K562 (cell line): ENCODE measurements around the gene CEP57. TPM values are rescaled to one million over a fixed set of nuclear protein-coding genes. Genes with fewer than 3 reads are reported as not detected.

Experiments used
- ATAC-seq: fragments of 200-7000 bp; cut with Tn5 transposase; 3 replicates; pipeline ENCODE4 v1.9.1; 2020; ENCODE audit warnings: moderate library complexity
- BruUV-seq: library from RNA; stranded (reverse); fragments of 400-500 nt; replicated peaks from 2 replicates; lab custom pipeline; 2021; lab: Mats Ljungman, UMichigan
- CTCF ChIA-PET: fragments of 300-600 bp; formaldehyde crosslinking; extraction: SDS; loops from one replicate; lab custom pipeline; 2021; ENCODE audit warnings: low intra/inter-chr PET ratio; lab: Yijun Ruan, JAX
- POLR2A ChIA-PET: fragments of 300-600, 350-650 bp; sonication (Branson Sonifier 250); formaldehyde crosslinking; extraction: SDS; loops from one replicate; lab custom pipeline; 2021; ENCODE audit warnings: antibody characterized with exemption, inconsistent platforms; lab: Yijun Ruan, JAX
- DNase-seq, 4 experiments: peaks; one replicate each; pipeline versions ENCODE4 v3.0.0 to v3.0.0-alpha.2; 2011 to 2018; ENCODE audit warnings: low spot score in 3 of 4, mixed read lengths in 3 of 4; ENCODE audit errors: extremely low read depth in 1 of 4
- FAIRE-seq: peaks from 2 replicates; lab custom pipeline; 2011; peaks lifted over from hg19 to GRCh38; lab: Jason Lieb, UNC
- H2AFZ ChIP-seq: 2 replicates; pipeline ENCODE4 v1.6.0; 2011; ENCODE audit warnings: low read depth, low read length, control low read depth, inconsistent platforms
- H3K27ac ChIP-seq: fragments of 200-600 bp; 3 replicates; pipeline ENCODE4 v1.8.0; 2011; ENCODE audit warnings: low read depth, mild to moderate bottlenecking, control low read depth, inconsistent platforms, low read length, moderate library complexity, mixed read lengths; ENCODE audit errors: extremely low read depth
- H3K27me3 ChIP-seq, 2 experiments: fragments of 300-600 bp in 1 of 2; 2 replicates in 1 of 2; 3 replicates in 1 of 2; pipeline versions ENCODE4 v1.6.0 to v1.8.0; 2011; ENCODE audit warnings: inconsistent platforms in 2 of 2, low read length in 2 of 2, mild to moderate bottlenecking in 1 of 2, mixed read lengths in 1 of 2, moderate library complexity in 1 of 2; ENCODE audit not compliant: control insufficient read depth in 2 of 2, insufficient read depth in 2 of 2
- H3K36me3 ChIP-seq: fragments of 300-600 bp; 3 replicates; pipeline ENCODE4 v1.8.0; 2011; ENCODE audit warnings: mild to moderate bottlenecking, low read length, inconsistent platforms; ENCODE audit not compliant: control insufficient read depth, insufficient read depth
- H3K4me1 ChIP-seq, 2 experiments: fragments of 200-600 bp in 1 of 2; replicated peaks in 1 of 2; 2 replicates in 1 of 2; 3 replicates in 1 of 2; pipeline versions ENCODE4 v1.5.1 to v1.8.0; 2011; ENCODE audit warnings: inconsistent platforms in 2 of 2, low read length in 2 of 2, mild to moderate bottlenecking in 1 of 2, mixed read lengths in 1 of 2, moderate library complexity in 1 of 2; ENCODE audit not compliant: control insufficient read depth in 2 of 2, insufficient read depth in 2 of 2
- H3K4me2 ChIP-seq: 2 replicates; pipeline ENCODE4 v1.6.1; 2011; ENCODE audit warnings: low read length, control low read depth, inconsistent platforms, mixed read lengths; ENCODE audit not compliant: insufficient read depth
- H3K4me3 ChIP-seq: fragments of 200-600 bp; sonication (generic), shearing (Covaris generic); 2 replicates; pipeline ENCODE4 v1.5.1; 2016; ENCODE audit warnings: control low read depth, inconsistent platforms
- H3K79me2 ChIP-seq: fragments of 200-600 bp; 3 replicates; pipeline ENCODE4 v1.8.0; 2011; ENCODE audit warnings: low read length, inconsistent platforms; ENCODE audit not compliant: control insufficient read depth, insufficient read depth
- H3K9ac ChIP-seq, 2 experiments: 2 replicates each; pipeline versions ENCODE4 v1.6.0 to v1.6.1; 2011; ENCODE audit warnings: low read depth in 2 of 2, low read length in 2 of 2, control low read depth in 1 of 2, inconsistent platforms in 1 of 2, mild to moderate bottlenecking in 1 of 2, mixed read lengths in 1 of 2; ENCODE audit not compliant: insufficient read depth in 1 of 2
- H3K9me1 ChIP-seq: one replicate; pipeline ENCODE4 v1.6.0; 2011; ENCODE audit warnings: inconsistent platforms, mild to moderate bottlenecking, low read length, moderate library complexity; ENCODE audit not compliant: control insufficient read depth, insufficient read depth
- H3K9me3 ChIP-seq: replicated peaks from 2 replicates; pipeline ENCODE4 v1.5.1; 2011; ENCODE audit warnings: low read depth, low read length, inconsistent platforms; ENCODE audit not compliant: control insufficient read depth, insufficient read depth
- H4K20me1 ChIP-seq: replicated peaks from 2 replicates; pipeline ENCODE4 v1.6.1; 2011; ENCODE audit warnings: low read length, inconsistent platforms, mixed read lengths; ENCODE audit not compliant: control insufficient read depth, insufficient read depth
- FOXJ2 ChIP-seq: fragments of 200-800 bp; sonication (Bioruptor generic); IDR thresholded peaks from 2 replicates; pipeline ENCODE4 v1.6.1; 2016; ENCODE audit warnings: missing genetic modification characterization, missing compliant biosample characterization
- ZEB2 ChIP-seq: fragments of 450-650 bp; IDR thresholded peaks from 2 replicates; pipeline ENCODE4 v1.6.1; 2016
- WGBS: fragments of 100-300 bp; shearing (Covaris generic); methylation state at CpG from one replicate; pipeline ENCODE4 v1.1.6; 2016; ENCODE audit warnings: low coverage, mixed read lengths; ENCODE audit not compliant: insufficient coverage; ENCODE audit errors: missing lambda C conversion rate; 5-methylcytosine and 5-hydroxymethylcytosine counted together
- in situ Hi-C: fragments of 300-500 bp; cut with MboI; formaldehyde crosslinking; loops from 4 replicates; pipeline ENCODE4 v1.15.0; 2018; ENCODE audit warnings: inconsistent platforms, mixed read lengths
- intact Hi-C: fragments of 100-400 bp; cut with micrococcal nuclease; formaldehyde crosslinking; loops from 2 replicates; pipeline ENCODE4 v1.14.2; 2022
- polyA plus RNA-seq, 8 experiments: library from polyadenylated mRNA; depleted of rRNA in 4 of 8; stranded (reverse) in 5 of 8; unstranded in 3 of 8; fragments of >200 nt; fragmentation: Nextera tagmentation in 2 of 8; fragmentation: Illumina TruSeq in 1 of 8; extraction: Ambion mirVana in 2 of 8; extraction: Trizol in 1 of 8; gene quantifications; 2 replicates each; pipeline versions ENCODE4 v1.2.1 to v1.2.3, GENCODE V29; 2011 to 2014; ENCODE audit warnings: inconsistent platforms in 1 of 8, missing spikeins in 1 of 8
- total RNA-seq, 7 experiments: library from RNA; depleted of rRNA in 6 of 7; stranded (reverse); fragments of >200 nt in 6 of 7; fragmentation: Illumina TruSeq in 2 of 7; extraction: Trizol in 2 of 7; gene quantifications; 2 replicates each; pipeline versions ENCODE4 v1.2.1 to v1.2.3, GENCODE V29; 2011 to 2021; ENCODE audit warnings: low replicate concordance in 1 of 7
- TF ChIP-seq, protein P1 (sequence below): fragments of 450-650 bp; IDR thresholded peaks from 2 replicates; pipeline ENCODE4 v1.6.1; 2017; ENCODE audit warnings: antibody characterized with exemption, mild to moderate bottlenecking
- TF ChIP-seq, protein P2 (sequence below): sonication (generic); formaldehyde crosslinking; IDR thresholded peaks from 2 replicates; pipeline ENCODE4 v1.8.1; 2022; ENCODE audit warnings: missing genetic modification reagents

CEP57 gene
- total and polyA plus RNA-seq, 9 of the 15 experiments (the other 6 are each of a cell fraction or from before 2014, with no cell fraction given): 25.1 to 88.1 (median 65.2) TPM

DNA sequence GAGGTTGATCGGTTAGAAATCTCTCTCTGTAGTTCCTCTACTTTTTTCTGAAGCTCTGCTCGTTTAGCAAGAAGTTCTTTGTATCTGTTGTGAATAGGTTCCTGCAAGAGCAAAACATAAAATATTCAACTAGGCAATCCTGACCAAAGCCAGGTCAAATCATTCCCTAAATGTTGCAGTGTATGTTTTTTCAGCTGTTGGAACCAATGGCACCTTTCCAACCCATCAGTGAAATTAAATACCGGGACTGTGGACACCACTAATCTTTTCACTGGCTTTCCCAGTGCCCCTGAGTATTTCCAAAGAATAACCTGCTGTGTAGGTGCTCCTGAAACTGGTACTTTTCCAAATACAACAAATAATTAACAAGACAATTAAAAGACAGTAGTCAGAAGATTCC is 45.1 kb downstream of the CEP57 start:
- no peaks in the 10 kb centered on the region for H4K20me1 ChIP-seq
- H2AFZ ChIP-seq: no peak overlapping the region
- H3K4me2 ChIP-seq: no peak overlapping the region
- no peaks in the 10 kb centered on the region for H3K27me3 ChIP-seq
- BruUV-seq: no TSS peak
- H3K9me3 ChIP-seq: no peaks in the 10 kb centered on the region
- intact Hi-C loops (no loop called here), in situ Hi-C loops (no loop called here)
- H3K79me2 ChIP-seq: no peaks in the 10 kb centered on the region
- no peak for FAIRE-seq
- no peak overlapping the region for H3K27ac ChIP-seq
- TF ChIP-seq, protein P1, sequence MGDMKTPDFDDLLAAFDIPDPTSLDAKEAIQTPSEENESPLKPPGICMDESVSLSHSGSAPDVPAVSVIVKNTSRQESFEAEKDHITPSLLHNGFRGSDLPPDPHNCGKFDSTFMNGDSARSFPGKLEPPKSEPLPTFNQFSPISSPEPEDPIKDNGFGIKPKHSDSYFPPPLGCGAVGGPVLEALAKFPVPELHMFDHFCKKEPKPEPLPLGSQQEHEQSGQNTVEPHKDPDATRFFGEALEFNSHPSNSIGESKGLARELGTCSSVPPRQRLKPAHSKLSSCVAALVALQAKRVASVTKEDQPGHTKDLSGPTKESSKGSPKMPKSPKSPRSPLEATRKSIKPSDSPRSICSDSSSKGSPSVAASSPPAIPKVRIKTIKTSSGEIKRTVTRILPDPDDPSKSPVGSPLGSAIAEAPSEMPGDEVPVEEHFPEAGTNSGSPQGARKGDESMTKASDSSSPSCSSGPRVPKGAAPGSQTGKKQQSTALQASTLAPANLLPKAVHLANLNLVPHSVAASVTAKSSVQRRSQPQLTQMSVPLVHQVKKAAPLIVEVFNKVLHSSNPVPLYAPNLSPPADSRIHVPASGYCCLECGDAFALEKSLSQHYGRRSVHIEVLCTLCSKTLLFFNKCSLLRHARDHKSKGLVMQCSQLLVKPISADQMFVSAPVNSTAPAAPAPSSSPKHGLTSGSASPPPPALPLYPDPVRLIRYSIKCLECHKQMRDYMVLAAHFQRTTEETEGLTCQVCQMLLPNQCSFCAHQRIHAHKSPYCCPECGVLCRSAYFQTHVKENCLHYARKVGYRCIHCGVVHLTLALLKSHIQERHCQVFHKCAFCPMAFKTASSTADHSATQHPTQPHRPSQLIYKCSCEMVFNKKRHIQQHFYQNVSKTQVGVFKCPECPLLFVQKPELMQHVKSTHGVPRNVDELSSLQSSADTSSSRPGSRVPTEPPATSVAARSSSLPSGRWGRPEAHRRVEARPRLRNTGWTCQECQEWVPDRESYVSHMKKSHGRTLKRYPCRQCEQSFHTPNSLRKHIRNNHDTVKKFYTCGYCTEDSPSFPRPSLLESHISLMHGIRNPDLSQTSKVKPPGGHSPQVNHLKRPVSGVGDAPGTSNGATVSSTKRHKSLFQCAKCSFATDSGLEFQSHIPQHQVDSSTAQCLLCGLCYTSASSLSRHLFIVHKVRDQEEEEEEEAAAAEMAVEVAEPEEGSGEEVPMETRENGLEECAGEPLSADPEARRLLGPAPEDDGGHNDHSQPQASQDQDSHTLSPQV: no peak
- TF ChIP-seq FOXJ2 (tag) (no peak), ZEB2 (no peak)
- TF ChIP-seq, protein P2, sequence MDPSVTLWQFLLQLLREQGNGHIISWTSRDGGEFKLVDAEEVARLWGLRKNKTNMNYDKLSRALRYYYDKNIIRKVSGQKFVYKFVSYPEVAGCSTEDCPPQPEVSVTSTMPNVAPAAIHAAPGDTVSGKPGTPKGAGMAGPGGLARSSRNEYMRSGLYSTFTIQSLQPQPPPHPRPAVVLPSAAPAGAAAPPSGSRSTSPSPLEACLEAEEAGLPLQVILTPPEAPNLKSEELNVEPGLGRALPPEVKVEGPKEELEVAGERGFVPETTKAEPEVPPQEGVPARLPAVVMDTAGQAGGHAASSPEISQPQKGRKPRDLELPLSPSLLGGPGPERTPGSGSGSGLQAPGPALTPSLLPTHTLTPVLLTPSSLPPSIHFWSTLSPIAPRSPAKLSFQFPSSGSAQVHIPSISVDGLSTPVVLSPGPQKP (CRISPR knock-in tag): no peak
- ChIA-PET CTCF (interaction anchor here (0.6 to 1.0 kb wide), 3 partner anchors 508 to 590 kb away, joined by 3 to 6 read pairs (median 6); partner anchors contain the start of gene MAML2), POLR2A (interaction anchor here (0.6 to 1.3 kb wide), 2 partner anchors 12 to 508 kb away, joined by 3 to 5 read pairs; partner anchors contain the start of gene MAML2)
- H3K36me3 ChIP-seq: peaks cover 82% of the 10 kb centered on the region
- no peak for ATAC-seq
- H3K4me1 ChIP-seq: no peaks in the 10 kb centered on the region
- H3K9ac ChIP-seq: no peak overlapping the region
- no peak for DNase-seq
- H3K4me3 ChIP-seq: no peak overlapping the region
- 87% methylated on average over 3 of the region's 3 CpGs for WGBS
- no peaks in the 10 kb centered on the region for H3K9me1 ChIP-seq
